Activated CD4-positive, CD25-positive, alpha-beta regulatory T cell treated with anti-CD3 and anti-CD28 coated beads, Interleukin-2, amount 50 U/mL, for 72 hours (primary cell): ENCODE data around the gene PATE4.
A peak's percentile ranks its signal among the peaks of the same experiment; 100 is the strongest.
"Not testable (repeated sequence)": the region's sequence is repeated elsewhere in the genome, so short reads cannot be mapped to it uniquely, and the experiment has no call there.

ENCODE experiments used
- DNase-seq: peaks from one replicate; pipeline ENCODE4 v3.0.0; 2021

The PATE4 gene

DNA sequence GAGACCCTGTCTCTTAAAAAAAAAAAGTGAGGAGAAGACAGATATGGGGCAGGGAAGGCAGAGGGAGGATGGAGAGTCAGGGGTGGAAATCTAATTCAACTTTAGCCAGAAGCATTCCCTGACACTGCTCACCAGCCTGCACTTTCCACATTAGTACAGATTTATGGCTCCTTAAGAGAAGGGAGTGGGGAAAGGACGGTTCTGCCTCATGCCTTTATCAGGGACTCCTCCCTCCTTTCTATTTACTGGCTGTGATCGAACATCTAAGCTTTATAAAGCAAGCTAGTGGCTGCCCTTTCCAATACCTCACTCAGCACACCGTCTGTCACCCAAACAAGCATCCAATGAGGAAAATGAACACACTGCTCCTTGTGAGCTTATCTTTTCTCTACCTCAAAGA is at the start of gene PATE4:
TSS of gene PATE4 (plus strand) at position 301 of the 400 bp plus-strand sequence. CDS start at position 345, 44 bp downstream.
- DNase-seq, result no peak

DNA sequence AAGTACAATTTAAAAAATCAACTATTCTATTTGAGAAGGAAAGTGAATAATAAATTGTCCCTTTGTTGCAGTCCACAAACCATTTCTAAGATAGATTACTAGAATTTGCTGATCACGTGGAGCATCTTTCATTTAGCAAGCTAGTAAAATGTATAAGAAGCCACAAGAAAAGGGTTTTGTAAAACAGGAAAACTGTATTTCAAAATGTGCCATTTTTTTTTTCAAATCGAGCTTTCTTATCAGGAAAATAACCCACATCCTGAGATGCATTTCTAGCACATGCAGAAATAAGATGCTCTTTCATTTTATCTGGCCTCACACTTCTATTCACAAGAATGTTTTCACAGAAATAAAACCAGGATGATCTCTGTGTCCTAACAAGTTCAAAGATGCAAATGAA is 48.4 kb upstream of the PATE4 start:
- no peak for DNase-seq

DNA sequence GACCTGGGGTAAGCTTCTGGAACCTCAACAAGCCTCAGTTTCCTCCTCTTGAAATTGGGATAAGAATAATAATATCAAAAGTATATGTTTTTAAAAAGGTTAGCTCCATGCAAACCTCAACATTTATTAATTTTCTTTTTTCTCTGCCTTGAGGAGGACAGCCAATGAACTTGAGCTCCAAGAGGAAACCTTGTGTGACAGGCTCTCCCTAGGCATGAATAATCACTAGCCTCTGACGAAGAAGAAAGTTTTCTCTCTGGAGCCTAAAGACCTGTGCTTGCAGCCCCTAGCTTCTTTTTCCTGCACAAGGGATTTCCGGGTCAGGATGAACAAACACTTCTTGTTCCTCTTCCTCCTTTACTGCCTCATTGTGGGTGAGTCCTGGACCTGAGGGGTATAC is 45.3 kb upstream of the PATE4 start, which contains the start of gene PATE3:
TSS of gene PATE3 (plus strand) at position 301 of the 400 bp plus-strand sequence. CDS start at position 326, 25 bp downstream.
- DNase-seq, result no peak

DNA sequence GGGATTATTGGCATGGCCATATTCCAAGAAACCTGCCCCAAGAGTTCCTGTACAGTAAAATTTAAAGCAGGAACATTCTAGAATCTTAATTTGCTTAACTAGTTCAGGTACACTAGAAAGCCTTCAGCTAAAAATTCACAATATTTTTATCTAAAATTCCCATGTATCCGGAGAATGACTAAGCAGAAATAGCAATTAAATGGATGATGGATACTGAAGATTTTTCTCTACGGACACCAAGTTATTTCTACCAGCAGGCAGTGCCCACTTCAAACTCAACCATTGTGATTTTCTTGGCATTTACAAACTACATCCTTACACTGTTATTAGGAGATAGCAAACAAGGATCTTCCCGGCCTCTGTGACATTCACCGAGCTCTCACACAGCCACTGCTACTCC is 42.3 kb upstream of the PATE4 start:
- no peak for DNase-seq

DNA sequence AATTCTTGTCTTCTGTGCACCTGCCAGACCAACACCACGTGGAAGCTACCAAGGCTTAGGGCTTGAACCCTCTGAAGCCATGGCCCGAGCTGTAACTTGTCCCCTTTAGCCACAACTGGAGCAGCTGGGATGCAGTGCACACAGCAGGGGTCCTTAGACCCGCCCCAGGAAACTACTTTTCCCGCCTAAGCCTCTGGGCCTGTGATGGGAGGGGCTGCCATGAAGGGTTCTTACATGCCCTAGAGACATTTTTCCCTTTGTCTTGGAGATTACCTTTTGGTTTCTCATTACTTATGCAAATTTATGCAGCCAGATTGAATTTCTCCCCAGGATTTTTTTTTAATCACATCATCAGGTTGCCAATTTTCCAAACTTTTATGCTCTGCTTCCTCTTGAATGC is 35.5 kb upstream of the PATE4 start:
- no peak for DNase-seq

DNA sequence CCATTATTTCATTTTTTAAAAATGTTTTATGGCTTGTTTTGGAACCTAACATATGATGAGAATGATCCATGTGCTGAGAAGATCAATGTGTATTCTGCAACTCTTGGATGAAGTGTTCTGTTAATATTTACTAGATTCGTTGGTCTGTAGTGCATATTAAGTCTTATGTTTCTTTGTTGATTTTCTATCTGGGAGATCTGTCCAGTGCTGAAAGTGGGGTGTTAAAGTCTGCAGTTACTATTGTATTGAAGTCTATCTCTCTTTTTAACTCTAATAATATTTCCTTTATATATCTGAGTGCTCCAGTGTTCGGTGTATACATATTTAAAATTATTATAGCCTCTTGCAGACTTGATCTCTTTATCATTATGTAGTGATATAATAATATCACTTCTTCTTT is 33.3 kb upstream of the PATE4 start:
- DNase-seq, result no peak

- DNase-seq, result no peak
Observed at GRCh38 chr11:125802387-125802786, 30.7 kb upstream of the PATE4 start.

DNA sequence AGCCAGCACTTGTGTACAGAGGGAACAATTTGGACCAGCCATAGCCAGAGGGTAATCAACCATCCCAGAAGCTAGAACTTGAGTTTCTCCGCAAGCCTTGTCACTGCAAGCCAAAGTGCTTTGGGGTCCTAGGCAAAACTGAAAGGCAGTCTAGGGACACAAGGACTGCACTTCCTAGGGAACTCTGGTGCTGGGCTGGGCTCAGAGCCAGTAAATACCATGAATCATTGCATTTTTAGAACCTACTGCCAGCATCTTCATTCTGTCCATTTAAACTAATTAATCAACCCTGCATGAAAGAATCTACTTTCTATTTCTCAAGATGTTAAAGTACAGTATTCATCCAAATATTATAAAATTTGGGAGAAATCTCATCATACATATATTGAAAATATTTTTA is 25.2 kb upstream of the PATE4 start:
- DNase-seq, result no peak

GRCh38 chr11:125835748-125836147 is 2.6 kb downstream of the PATE4 start:
- DNase-seq, result no peak

- no peak for DNase-seq
Observed at GRCh38 chr11:125842321-125842948, 9.3 kb downstream of the PATE4 start.

DNA sequence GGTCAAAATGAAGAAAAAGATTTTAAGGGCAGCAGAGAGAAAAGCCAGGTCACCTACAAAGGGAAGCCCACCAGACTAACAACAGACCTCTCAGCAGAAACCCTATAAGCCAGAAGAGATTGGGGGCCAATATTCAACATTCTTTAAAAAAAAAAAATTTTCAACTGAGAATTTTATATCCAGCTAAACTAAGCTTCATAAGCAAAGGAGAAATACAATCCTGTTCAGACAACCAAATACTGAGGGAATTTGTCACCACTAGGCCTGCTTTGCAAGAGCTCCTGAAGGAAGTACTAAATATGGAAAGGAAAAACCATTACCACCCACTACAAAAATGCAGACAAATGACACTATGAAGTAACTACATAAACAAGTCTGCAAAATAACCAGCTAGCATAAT is 13.1 kb downstream of the PATE4 start:
- DNase-seq, result no peak

DNA sequence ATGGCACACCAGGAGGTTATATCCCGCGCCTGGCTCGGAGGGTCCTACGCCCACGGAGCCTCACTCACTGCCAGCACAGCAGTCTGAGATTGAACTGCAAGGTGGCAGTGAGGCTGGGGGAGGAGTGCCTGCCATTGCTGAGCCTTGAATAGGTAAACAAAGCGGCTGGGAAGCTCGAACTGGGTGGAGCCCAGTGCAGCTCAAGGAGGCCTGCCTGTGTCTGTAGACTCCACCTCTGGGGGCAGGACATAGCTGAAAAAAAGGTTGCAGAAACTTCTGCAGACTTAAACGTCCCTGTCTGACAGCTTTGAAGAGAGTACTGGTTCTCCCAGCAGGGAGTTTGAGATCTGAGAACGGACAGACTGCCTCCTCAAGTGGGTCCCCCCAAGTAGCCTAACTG is 24.6 kb downstream of the PATE4 start:
- DNase-seq, result not testable (repeated sequence)

DNA sequence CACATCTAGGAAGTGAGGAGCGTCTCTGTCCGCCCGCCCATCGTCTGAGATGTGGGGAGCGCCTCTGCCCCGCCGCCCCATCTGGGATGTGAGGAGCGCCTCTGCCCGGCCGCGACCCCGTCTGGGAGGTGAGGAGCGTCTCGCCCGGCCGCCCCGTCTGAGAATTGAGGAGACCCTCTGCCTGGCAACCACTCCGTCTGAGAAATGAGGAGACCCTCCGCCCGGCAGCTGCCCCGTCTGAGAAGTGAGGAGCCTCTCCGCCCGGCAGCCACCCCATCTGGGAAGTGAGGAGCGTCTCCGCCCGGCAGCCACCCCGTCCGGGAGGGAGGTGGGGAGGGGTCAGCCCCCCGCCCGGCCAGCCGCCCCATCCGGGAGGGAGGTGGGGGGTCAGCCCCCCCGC is 29.7 kb downstream of the PATE4 start:
- not testable (repeated sequence) for DNase-seq

DNA sequence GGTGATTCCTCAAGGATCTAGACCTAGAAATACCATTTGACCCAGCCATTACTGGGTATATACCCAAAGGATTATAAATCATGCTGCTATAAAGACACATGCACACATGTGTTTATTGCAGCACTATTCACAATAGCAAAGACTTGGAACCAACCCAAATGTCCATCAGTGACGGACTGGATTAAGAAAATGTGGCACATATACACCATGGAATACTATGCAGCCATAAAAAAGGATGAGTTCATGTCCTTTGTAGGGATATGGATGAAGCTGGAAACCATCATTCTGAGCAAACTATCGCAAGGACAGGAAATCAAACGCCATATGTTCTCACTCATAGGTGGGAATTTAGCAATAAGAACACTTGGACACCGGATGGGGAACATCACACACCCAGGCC is 32.2 kb downstream of the PATE4 start:
- DNase-seq, result not testable (repeated sequence)

DNA sequence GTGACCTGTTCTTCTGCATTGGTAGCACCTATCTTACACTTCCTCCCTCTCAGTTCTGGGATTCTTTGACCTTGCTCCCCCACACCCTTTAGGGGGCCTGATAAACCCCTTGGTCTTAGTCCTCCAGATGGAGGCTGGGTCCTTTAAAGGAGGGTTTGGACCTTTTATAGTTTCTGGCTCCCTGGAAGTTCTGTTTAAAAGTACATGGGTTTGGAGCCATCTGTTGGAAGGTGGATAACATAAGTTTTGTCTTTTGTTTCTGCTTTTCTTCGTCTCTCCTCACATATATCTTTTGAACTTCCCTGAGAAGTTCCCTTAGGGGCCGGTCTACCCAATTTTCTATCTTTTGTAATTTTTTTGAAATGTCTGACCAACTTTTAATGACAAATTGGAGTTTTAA is 36.4 kb downstream of the PATE4 start:
- no peak for DNase-seq

DNA sequence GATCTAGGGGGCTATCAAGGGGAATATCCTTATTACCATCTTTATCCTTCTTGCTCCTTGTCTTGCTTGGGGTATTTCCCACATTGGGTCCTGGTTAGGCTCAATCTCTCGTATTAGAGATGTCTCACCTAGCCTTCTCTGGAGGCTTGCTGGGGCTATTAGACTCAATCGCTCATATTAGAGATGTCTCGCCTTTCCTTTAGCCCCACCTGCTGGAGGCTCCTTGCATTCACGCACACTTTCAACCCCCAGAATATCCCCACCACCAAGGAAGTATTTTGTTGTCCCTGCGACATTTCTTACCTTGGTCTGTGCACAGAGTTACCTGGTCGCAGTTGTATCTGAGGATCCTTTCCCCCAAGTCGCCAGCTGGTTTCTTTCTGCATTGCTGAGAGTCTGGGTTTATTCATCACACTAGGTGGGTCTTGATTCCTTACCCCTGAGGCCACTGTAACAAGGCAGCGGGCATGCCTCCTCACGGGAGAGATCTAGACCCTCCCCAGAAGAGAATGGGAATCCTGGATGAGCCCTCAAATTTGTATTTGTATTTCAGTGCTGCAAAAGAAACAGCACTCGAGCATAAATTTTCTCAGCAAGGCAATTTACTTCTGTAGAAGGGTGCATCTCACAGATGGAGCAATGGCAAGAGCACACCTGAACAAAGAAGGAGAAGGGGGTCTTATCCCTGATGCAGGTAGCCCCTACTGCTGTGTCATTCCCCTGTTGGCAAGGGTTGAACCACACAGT is 38.4 kb downstream of the PATE4 start:
- no peak for DNase-seq

- DNase-seq, result no peak
Observed at GRCh38 chr11:125872138-125872491, 39.0 kb downstream of the PATE4 start.

DNA sequence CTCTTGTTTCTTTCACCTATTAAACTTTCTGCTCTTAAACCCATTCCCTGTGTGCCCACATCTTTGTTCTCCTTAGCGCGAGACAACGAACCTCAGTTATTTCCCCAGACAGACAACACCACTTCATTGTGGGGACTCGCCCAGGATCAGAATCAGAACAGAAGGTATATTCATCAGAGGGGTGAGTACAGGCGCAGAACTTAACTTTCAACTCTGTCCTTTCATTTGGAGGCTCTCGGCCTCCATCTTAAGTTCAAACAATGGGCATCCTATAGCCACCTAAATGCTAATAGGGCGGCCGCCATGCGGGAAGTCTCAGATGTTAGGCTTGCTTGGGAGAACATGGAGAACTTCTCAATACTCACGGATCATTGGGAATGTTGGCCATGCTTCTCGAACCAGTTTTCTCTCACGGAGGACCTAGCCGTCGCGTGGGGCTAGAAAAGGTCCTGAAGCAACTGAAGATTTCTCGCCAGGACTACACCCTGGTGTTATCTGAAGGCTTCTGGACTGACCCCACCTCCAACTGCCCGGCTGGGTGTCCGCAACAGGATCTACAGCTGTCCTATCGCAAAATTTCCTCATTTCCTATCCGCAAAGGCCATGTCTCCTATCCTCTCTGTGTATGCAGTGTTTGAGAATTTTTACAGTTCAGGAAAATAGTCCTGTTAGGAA is 40.9 kb downstream of the PATE4 start:
- no peak for DNase-seq

GRCh38 chr11:125874556-125875124 is 41.5 kb downstream of the PATE4 start:
- DNase-seq, result no peak

DNA sequence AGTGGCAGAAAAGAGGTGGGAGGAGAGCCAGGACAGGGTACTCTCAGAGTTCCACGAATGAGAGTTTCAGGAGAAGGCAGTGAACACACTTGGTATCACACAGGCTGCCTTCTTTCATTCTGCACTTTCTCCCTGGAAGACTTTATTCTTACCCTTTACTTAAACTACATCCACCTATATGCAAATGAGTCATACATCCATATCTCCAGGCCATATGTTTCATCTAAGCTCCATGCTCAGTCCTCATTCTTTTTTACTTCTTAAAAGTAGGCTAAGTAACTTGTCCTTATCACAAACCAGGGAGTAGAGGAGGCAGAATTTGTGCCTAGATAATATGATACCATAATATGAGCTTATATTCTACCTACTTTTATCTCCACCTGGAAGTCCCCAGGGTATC is 48.2 kb downstream of the PATE4 start:
- no peak for DNase-seq

DNA sequence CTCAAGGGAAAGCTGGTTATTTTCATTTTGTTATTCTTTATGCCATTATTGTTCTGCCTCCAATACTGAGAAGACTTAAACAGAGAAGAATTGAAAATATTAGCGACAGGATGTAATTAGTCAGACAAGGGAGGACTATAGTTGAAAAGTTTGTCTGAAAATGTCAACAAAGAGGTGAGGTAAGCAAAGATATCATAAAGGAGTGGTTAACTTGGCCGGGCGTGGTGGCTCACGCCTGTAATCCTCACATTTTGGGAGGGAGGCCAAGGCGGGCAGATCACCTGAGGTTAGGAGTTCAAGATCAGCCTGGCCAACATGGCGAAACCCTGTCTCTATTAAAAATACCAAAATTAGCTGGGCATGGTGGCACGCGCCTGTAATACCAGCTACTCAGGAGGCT is 50.3 kb downstream of the PATE4 start:
- DNase-seq, result no peak

DNA sequence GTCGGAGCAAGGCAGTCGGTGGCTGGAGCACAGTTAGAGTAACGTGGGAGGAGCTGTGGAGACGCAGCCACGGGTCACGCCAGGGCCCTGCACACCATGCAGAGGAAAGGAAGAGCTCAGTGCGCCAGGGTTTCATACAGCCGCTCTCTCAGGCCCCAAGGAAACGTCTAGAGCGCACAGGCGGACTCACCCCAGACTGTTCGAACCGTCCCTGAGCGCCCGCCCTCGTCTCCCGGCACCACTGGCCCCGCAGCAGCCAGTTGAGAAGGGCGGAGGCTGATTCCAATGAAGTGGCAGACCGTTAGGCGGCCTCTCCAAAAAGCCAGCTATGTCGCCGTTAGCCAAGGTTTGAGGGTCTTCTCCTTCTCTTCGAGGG is 53.9 kb downstream of the PATE4 start:
- DNase-seq, result no peak

DNA sequence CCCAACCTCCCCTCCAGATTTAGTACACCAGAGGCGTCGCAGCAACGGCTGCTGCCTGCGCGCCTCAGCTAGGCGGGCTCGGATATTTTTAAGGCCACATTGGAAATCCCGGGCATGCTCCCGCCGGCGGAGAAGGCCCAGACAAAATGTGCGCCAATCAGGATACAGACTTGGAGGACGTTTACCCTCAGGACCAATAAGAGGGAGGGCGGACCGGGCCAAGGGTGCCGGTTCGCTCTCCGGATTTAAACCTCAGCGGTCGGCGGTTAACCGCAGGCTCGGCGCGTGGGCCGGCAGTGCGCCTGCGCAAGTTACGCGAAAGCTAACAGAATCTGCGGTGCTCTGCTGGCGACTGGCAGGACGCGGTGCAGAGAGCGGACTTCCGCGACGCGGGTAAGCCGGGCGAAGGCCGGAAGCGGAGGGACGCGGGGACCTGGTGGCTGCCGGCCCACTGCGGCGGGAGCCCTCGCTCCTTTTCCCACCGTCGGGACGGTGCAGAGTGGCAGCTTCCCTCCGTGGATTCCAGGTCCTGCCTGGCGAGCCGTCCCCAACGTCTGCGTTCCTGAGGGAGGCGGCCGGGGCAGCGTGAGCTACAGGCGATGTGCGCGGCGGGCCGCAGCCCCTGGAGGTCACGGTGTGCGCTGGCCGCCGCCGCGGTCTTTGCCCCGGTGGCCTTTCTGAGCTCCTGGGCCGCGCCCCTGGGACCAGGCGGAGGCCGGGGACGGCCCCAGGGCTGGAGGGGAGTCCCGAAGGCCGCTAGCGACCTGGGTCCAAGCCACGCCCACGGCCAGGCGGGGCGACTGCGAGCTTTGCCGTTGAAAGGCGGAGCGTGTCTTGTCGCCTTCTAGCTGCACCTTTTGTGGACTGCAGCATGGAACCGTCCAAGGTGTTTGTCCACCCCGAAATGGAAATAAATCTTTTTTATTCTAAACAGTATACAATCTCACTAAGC is 54.5 kb downstream of the PATE4 start, which contains the start of gene HYLS1:
TSS of gene HYLS1 (plus strand) at position 296 of the 952 bp plus-strand sequence. CDS start 11,701 bp downstream, outside the sequence.
- DNase-seq, result peak; percentile 99
